ENCODE data around the gene CFAP251.

Gene CFAP251

DNA sequence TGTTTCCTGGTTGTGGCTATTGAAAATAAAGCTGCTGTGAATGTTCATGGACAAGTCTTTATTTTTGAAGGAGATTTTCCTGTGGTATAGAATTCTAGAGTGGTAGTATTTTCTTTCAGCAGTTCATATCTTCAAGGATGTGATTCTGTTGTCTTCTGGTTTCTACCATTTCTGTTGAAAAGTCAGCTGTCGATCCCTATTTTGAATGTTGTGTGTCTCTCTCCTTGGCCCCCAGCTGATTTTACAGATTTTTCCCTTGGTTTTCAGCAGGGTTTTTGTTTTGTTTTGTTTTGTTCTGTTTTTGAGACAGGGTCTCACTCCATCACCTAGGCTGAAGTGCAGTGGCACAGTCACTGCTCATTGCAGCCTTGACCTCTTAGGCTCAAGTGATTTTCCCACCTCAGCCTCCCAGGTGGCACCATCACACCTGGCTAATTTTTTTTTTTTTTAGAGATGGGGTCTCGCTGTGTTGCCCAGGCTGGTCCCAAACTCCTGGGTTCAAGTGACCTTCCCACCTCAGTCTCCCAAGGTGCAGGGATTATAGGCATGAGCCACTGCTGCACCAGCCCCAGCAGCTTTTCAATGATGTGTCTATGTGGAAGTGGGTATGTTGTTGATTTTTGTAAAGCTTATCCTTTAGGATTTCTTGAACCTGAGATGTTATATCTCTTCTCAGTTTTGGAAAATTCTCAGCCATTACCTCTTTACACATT lies 28.1 kb downstream of the CFAP251 start:
- DNase-seq = no peak

DNA sequence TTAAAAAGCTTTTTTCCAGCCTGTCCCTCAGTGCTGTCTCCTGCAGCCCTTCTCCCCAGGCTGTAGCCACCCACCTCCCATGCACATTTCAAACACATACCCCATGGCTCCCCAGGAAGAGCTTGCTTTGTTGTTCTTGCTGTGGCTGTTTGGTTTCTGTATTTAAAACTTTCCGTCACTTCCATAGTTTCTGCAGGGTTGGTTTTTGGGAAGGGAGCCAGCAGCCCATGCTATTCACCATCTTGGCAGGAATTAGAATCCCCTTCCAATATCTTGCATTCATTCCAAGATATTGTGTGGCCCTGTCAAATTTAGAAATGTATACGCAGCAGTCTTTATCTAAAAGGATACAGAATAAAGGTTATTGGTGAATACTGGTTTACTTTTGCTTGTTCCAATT lies 29.6 kb downstream of the CFAP251 start:
- DNase-seq = no peak

DNA sequence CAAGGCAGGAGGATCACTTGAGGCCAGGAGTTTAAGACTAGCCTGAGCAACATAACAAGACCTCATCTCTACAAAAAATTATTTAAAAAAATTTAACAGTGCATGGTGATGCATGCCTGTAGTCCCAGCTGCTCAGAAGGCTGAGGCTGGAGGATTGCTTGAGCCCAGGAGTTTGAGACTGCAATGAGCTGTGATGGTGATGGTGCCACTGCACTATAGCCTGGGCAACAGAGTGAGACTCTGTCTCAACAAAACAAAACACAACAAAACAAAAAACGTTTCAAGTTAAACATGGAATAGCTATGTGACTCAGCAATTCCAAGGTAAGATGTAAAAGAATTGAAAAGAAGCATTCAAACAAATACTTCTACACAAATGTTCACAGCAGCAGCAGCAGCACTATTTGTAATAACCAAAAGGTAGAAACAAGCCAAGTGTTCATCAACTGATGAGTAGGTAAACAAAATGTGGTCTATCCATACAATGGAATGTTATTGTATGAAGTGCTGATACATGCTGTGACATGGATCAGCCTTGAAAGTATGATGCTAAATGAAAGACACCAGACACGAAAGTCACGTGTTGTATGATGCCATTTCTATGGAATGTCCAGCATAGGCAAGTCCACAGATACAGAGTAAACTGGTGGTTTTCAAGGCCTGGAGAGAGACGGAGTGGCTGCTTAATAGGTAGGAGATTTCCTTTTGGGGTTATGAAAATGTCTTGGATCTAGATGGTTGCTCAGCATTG lies 31.4 kb downstream of the CFAP251 start:
- DNase-seq = no peak

DNA sequence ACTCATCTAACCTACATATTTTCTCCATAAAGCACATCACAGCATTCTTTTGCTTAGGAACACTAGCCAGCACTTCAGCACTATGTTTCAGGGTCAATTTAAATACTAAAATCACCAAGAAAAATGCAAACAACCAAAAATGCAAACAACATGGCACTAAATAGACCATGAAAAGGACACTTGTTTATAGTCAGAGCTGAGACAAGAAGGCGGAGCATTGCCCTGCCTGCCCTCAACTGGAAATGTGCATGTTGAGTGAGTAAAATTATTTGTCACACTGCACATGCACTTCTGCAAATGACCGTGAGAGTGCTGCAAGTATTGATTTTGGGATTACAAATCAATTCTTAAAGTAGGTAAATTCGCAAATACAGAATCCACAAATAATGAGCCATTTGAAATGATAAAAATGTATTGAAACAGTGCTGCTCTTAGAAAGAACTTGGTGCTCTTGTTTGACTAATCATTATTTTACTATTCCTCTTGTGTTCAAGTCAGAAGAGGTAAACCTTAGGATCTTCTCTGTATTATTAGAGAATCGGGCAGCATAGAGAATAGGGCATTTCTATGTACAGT lies 34.8 kb downstream of the CFAP251 start:
- DNase-seq = no peak

DNA sequence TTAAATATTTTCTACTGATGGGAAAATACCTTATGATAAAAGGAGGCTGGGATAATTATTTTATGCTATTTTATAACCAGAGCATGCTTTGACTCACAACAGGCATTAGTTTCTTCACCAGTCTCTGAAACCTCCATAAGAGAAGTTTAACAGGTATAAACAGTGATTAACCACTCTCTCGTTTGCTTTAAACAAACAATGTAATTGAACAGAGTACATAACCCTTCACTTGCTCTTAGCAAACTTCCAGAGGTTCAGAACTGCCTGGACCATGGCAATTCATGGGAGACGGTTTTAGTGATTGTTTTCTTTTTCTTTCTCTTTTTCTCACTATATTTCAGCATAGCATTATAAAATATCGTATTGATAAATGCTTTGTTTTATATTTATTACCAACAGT lies 35.3 kb downstream of the CFAP251 start:
- DNase-seq = no peak

DNA sequence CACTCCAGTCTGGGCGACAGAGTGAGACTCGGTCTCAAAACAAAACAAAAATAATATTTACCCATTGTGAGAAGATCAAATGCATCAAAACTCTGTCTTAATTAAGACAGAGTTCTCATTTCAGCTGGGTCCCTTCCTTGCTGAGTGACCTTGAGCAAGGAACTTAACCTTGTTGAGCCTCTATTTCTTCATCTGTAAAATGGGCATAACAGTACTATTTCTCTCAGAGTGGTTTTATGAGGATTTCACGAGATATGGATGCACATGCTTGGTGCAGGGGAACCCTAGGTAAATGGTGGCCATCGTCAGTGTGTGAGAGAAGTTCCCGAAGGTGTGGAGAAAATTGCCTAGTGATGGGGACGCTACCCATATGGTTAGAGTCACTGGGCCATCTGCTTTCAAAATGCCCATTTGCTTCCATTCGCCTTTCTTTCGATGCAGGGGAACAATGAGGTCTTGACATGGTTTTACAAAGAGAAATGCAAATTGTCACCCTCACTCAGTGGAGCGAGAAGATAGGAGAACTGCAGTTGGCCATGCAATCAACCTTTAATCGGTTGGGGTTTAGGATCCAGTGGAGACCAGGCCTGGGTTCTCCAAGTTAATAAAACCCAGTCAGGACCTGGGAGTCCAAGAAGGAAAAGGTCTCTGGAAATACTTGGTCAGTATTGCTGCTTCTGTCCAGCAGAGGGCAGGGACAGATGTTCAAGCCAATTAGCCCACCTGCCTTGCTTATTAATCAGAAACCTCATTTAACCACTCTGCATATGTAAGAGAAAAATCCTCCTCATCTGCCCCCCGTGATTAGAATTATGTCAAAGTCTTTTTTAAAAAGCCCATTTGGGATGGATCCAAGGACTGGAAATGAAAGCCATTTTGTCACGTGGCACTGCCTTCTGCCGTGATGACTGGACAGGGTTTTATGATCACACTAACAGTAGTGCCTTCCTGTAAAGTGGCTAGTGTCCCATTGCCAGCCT lies 37.2 kb downstream of the CFAP251 start:
- DNase-seq = no peak

DNA sequence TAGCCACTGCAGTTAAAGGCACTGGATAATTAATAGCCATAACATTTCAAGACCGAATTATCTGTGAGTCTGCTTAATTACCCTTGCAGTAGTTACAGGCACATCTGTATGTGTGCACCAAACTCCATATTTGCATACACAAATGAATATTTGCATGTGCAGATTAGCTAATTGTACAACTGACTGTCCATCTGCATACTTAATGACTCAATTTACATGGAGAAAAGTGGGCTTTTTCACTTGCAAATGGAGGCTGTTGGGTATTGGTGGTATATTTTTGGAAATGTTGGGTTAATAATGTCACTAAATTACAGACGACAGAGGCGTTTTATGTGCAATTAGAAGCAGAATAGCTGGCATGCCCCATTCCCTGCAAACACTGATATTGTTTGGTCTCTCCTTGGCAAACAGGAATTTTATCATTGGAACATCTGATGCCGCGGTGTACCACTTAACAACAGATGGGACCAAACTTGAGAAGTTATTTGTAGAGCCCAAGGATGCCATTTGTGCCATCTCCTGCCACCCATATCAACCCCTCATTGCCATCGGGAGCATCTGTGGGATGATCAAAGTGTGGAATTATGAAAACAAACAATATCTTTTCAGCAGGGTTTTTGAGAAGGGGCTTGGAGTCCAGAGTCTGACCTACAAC lies 39.6 kb downstream of the CFAP251 start:
- no peak for DNase-seq

DNA sequence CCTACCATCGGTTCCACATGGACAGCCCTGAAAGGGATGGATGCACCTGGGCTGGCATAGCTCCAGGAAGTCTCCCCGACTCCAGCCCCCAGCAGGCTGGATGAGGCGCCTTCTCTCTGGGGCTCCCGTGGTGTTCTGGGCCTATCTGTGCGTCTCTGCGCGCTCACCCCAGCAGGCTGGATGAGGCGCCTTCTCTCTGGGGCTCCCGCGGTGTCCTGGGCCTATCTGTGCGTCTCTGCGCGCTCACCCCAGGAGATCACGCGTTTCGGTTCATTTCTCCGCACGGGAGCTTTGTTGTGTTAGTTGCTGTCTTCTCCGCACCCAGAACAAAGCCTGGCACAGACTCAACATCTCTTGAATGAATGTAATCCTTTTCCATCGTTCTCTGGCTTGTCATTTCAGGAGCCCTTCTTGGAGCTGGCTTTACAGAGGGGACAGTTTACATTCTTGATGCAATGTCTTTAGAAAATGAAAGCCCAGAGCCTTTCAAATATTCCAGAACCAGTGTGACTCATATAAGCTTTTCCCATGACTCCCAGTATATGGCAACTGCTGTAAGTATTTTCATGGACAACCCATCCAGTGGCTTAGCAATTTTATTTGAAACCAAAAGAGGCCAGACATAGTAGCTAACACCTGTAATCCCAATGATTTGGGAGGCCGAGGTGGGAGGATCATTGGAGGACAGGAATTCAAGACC lies 40.3 kb downstream of the CFAP251 start:
- no peak for DNase-seq

DNA sequence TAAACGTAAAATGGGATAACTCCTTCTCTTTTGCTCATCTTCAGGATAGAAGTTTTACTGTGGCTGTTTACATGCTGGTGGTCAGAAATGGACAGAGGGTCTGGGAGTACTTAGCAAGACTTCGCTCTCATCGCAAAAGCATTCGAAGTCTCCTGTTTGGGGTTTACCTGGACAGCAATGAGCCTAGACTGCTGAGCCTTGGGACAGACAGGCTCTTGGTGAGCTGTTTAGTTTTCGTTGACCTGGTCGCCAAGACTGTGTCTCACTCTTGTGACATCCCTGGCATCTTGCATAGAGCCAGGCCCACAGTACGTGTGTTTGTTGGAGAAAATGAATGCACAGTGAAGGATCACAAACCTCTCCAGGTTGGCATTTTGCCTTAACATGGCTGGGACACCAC lies 42.1 kb downstream of the CFAP251 start:
- no peak for DNase-seq

DNA sequence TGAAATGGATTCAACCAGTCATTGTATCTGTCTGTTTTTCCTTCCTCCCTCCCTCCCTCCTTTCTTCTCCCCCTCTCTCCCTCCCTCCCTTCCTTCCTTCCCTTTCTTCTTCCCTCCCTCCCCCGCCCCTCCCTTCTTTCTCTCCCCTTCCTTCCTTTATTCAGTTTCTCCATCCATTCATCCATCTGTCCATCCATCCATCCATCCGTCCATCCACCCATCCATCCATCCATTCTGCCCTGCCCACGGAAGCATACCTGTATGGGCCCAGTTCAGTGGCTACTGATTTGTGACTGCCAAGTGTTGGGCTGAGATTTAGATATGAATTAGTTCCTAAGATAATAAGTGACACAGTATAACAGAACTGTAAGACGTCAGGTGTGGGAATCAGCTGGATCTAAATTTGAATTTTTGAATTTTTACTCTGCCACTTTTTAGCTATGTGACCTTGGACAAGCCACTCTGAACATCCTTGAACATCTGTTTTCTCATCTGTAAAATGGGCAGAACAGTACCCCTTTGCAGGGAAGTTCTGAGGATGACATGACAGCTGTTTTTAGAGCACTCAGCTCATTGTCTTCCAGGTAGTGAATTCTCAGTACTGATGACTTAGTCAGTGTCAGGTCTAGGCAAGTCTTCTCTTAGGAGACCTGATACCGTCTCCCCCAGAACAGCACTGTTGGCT lies 42.9 kb downstream of the CFAP251 start:
- DNase-seq = no peak

DNA sequence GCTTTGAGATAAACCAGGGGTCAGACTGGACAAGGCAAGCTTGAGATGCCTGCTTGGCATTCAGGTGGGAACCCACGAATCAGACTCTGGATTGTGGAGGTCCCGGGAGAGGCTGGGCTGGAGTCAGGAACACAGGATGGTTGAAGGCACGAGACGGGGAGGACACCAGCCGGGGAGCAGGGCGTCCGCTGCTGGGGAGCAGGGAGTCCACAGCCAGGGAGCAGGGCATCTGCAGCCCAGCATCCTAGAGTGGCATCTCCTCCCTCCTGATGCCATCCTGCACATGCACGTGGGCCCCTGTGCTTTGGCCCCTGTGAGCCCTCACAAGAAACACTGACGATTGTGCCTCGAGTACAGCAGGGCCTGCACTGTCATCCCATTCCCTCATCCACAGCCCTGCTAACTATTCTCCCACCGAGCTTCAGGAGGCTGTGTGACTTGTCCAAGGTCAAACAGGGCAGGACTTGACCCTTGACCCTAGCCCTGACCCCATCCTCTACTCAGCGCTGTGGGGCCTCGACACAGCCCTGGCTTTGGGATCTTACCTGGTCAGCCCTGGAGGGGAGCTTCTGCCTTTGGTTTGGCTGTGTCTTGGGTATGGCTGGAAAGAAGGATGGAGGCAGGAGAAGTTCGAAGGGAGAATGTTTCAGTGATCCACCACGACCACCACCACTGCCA lies 45.1 kb downstream of the CFAP251 start:
- DNase-seq = no peak

DNA sequence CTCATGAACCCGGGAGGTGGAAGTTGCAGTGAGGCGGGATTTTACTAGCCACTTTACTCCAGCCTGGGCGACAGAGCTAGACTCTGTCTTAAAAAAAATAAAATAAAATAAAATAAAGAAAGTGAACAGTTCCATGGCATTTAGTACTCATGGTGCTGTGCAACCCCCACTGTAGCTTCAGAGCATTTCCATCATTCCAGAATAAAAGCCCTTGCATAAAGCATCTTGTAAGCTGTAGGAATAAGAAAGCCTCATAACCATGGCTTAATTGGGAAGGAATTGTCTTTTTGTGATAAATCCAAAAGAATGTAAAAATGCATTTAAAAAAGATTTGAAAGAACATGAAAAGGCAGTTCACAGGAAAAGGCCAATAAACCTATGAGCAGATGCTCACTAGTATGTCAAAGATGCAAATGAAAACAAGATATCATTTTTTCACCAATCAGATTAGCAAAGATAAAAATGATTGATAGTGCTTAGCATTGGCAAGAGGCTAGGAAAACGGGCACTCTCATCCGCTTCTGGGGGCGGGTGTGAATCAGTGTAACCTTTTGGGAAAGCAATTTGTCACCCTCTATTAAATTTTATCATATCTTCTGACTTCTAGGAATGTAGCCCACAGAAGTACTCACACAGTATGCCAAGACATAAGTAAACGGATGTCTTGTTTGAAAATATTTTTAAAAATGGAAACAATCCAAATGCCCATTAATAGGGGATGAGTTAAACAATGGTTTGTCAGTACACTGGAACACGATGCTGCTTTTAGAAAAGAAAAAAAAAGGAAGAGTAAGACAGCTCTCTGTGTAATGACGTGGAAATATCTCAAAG lies 46.6 kb downstream of the CFAP251 start:
- DNase-seq = no peak

DNA sequence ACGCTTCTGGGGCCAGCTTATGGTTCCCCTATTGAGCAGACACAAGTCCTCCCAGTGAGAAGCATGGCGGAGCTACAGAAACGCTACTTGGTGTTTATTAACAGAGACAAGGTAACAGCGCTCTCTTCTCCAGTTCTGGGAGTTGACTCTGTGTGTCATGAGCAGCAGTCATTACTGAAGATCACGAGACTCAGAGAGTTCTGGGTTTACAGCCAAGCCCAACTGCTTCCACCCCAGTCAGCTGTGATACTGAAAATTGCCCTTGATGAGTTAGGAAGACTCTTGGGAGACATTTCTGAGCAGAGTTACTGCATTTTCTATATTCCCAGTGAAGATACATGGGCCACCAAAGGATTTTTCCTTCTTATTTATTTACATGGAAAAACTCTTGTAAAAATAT lies 48.6 kb downstream of the CFAP251 start:
- no peak for DNase-seq

DNA sequence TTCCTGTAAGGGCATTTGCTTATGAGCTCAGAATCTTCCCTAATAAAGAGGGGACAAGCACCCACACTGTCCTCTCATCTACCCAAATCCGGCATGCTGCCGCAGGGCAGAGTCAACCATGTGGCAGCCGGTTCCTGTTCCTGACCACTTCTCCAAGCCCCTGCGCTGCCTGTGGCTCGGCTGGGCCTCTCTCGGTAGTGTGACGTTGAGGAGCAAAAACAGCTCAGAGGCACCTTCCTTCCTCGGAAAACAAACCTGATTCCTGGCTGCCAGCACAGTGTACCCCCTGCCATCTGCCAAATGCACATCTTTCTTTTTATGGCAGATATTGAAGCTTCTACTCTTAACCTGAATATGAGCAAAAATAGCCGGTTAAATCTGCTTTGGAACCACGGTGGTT lies 50.5 kb downstream of the CFAP251 start:
- DNase-seq = peak in 1 of 2 donors; percentile 28

DNA sequence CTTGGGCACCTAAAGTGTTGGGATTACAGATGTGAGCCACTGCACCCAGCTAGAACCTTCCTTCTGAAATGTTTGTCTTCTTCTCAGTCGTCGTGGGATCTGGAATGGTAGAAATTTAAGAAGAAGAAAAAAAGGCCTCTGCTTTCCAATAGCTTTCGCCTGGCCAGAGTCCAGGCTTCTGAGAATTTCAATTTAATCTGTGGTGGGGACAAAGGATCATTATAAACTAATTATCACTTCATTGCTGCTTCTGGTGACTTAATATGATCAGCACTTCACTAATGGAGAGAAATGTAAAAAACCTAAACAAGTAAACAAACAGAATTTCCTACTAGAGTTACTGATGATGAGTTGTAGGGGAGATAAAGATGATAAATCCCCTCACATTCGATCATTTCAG lies 51.3 kb downstream of the CFAP251 start:
- no peak for DNase-seq

DNA sequence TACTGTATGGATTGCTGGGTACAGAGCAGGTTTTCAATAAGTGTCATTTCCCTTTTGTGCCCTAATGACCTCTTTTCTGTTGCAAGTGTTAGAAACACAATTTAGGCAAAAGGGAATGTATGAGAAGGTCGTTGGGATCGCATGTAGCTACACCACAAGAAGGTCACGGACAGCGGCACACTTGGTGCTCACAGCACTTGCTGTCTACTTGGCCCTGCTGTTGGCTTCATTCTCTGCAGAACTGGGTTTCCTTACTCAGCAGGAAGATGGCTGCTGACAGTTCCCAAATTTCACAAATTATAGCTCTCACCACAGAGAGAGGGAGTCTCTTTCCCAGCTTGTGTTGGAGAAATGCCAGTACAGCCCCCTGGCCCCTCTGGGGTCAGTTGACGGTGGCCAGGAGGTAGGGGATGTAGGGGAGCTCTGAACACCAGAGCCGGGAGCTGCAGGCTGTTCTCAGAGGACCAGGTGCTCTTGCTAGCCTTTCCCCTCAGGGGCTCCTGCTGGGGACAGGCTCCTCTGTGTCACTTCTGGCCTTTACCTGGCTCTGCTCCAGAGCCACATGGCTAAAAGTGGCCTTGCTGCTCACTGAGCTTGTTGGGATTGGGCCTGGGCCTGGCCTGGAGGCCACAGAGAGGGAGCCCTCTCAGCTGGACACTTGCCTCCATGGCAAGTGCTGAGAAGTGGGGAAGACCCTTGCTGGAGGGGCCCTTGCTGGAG lies 52.3 kb downstream of the CFAP251 start:
- no peak for DNase-seq

DNA sequence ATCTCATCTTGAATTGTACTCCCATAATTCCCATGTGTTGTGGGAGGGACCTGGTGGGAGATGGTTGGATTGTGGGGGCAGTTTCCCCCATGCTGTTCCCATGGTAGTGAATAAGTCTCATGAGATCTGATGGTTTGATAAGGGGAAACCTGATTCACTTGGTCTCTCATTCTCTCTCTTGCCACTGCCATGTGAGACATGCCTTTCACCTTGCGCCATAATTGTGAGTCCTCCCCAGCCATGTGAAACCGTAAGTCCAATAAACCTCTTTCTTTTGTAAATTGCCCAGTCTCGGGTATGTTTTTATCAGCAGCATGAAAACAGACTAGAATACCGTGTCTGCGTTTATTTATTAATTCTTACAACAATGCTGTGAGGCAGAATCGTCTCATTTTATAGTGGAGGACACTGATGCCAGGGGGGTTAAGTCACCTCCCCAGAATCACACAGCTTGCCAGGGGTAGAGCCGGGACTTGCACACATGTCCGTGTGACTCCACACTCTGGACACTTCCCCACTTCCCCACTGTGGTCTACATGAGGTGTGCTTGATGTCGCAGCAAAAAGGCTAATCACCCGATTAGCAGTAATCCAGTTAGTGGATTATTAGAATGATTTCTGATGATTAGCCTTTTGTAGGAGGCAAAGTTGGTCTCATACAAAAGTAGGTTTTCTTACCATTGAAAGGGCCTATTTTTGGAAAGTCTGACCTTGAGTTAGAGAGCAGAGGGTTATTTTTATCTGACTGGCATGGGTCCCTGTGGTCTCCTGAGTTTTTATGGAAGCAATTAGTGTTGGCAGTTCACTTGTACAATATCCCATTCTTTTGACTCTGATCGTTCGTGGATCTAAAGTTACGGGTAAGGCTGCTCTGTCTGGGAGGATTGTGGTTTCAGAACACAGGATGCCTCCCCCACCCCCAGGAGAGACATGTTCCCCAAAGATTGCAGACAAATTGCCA lies 55.9 kb downstream of the CFAP251 start:
- DNase-seq = no peak

DNA sequence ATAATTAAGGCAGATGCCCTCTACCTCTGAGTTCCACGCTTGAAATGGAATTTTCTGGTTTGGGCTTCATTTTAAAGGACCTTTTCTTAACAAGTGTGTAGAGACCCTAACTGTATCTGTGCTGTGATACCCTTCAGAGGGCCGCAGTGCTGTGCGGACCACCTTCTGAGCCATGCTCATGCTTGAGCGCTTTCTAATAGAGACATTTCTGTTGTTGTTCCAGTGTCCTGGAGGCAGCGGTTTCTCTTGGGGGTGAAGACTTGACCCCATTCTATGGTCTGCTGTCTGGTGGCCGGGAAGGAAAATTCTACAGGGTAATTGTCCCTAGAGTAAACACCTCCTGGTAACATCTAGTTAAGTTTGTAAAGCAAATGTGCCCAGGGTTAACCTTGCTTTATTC lies 56.6 kb downstream of the CFAP251 start:
- DNase-seq = no peak

Data from hippocampal formation (tissue), 2 donors.